Heart left ventricle (tissue), 13 donors: ENCODE data around the gene CHAF1A.

Source experiments
- POLR2A ChIP-seq, 2 donors: fragments of 450-650 bp; IDR thresholded peaks; one replicate each; pipeline ENCODE4 v1.6.1; 2017; ENCODE audit warnings: antibody characterized with exemption in 2 of 2, mild to moderate bottlenecking in 2 of 2, moderate library complexity in 2 of 2
- TF ChIP-seq, protein P1 (sequence below), 12 donors: fragments of 200-600 bp; sonication (generic) in 4 of 12; IDR thresholded peaks; one replicate each; pipeline versions ENCODE4 v1.5.0 to v1.8.0; 2018 to 2022; ENCODE audit warnings: antibody characterized with exemption in 12 of 12, mild to moderate bottlenecking in 5 of 12
- donor health status: ischemic (EF 13 %, LVEDD 7.1; RV severe dilation, severe dysfunction).
- donor health status: DM: no; HTN: yes; CAD: no.
- donor health status: DM: no; HTN: no; CAD: no.
- donor health status: ischemic (EF 25% LVEDD 6.9; RV normal size, moderate dysfunction).
- donor health status: ischemic (EF 25% LVEDD 5.7; RV mildly dilated, moderate dysfunction).
- donor health status: ischemic (EF 35%, LVEDD 5.7; RV mildly dilated, moderate dysfunction).
- donor health status: nonischemic (EF 11% LVEDD 7.7; RV severe dilation, severe dysfunction).
- donor health status: DM: yes; HTN: yes; CAD: no.
- donor health status: PGD.
- donor health status: ischemic (EF 29% LVEDD 5.4; RV normal size, mild dysfunction).
- donor health status: nonischemic (EF 23%, LVEDD 6.1; RV moderate dilation, normal function).

DNA sequence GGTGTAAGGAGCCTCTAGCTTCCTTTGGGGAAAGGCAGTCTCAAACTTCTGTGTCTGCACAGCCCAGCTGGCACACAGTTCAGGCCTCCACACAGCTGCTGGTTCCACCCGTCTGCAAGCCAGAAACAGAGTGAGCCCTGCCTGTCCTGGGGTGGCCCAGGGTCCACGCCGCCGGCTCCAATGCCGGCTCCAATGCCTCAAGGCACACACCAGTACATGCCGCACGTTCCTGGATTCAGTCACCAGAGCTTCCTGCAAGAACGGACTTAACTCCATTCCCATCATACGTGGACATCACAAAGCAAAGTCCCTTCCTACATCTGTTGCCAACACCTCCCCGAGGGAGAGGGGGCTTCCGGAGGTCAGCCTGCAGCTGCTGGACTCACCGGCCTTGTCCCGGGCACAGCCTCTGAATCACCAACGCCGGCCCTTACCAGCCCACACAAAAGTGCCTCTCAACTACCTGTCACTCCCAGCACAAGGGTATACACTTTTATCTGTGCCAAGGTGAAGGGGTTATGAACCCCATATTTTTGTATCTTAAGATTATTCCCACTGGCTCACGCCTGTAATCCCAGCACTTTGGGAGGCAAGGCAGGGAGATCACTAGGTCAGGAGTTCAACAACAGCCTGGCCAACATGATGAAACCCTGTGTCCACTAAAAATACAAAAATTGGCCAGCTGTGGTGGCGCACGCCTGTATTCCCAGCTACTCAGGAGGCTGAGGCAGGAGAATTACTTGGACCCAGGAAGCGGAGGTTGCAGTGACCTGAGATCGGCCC is 10.5 kb upstream of the CHAF1A start:
- TF ChIP-seq, protein P1, sequence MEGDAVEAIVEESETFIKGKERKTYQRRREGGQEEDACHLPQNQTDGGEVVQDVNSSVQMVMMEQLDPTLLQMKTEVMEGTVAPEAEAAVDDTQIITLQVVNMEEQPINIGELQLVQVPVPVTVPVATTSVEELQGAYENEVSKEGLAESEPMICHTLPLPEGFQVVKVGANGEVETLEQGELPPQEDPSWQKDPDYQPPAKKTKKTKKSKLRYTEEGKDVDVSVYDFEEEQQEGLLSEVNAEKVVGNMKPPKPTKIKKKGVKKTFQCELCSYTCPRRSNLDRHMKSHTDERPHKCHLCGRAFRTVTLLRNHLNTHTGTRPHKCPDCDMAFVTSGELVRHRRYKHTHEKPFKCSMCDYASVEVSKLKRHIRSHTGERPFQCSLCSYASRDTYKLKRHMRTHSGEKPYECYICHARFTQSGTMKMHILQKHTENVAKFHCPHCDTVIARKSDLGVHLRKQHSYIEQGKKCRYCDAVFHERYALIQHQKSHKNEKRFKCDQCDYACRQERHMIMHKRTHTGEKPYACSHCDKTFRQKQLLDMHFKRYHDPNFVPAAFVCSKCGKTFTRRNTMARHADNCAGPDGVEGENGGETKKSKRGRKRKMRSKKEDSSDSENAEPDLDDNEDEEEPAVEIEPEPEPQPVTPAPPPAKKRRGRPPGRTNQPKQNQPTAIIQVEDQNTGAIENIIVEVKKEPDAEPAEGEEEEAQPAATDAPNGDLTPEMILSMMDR (IDR thresholded peaks at IDR 0.05) = no peak
- no peak for TF ChIP-seq POLR2A (IDR thresholded peaks at IDR 0.05)
